Right ventricle myocardium superior (tissue), 1 donor: ENCODE data around the gene CA9. TPM values are rescaled to one million over a fixed set of nuclear protein-coding genes. Genes with fewer than 3 reads are reported as not detected.
"Not testable (repeated sequence)": the region's sequence is repeated elsewhere in the genome, so short reads cannot be mapped to it uniquely, and the experiment has no call there.

ENCODE experiments used
- ATAC-seq: fragments of 200-7000 bp; cut with Tn5 transposase; one replicate; pipeline ENCODE4 v1.9.1; 2020; ENCODE audit warnings: mild to moderate bottlenecking; ENCODE audit not compliant: poor library complexity
- DNase-seq: peaks from one replicate; pipeline ENCODE4 v3.0.0-alpha.2; 2020
- intact Hi-C: fragments of 100-400 bp; cut with DNase I; formaldehyde crosslinking; loops from one replicate; pipeline ENCODE4 v1.11.2; 2022
- long read RNA-seq: library from polyadenylated mRNA; unstranded; transcript quantifications from one replicate; pipeline ENCODE4 v2.0.0, GENCODE V29; 2021
- total RNA-seq: library from RNA; stranded (reverse); fragmentation: NEBNext Ultra II Directional; extraction: Animal tissue kit (Norgen Biotek cat#: 25700); gene quantifications from one replicate; pipeline ENCODE4 v1.2.1, GENCODE V29; 2021
- donor health status: DM: no; HTN: yes; CAD: no; lungs with severe emphysema.

Gene CA9
- total RNA-seq = not detected
- long read RNA-seq = 0 reads

DNA sequence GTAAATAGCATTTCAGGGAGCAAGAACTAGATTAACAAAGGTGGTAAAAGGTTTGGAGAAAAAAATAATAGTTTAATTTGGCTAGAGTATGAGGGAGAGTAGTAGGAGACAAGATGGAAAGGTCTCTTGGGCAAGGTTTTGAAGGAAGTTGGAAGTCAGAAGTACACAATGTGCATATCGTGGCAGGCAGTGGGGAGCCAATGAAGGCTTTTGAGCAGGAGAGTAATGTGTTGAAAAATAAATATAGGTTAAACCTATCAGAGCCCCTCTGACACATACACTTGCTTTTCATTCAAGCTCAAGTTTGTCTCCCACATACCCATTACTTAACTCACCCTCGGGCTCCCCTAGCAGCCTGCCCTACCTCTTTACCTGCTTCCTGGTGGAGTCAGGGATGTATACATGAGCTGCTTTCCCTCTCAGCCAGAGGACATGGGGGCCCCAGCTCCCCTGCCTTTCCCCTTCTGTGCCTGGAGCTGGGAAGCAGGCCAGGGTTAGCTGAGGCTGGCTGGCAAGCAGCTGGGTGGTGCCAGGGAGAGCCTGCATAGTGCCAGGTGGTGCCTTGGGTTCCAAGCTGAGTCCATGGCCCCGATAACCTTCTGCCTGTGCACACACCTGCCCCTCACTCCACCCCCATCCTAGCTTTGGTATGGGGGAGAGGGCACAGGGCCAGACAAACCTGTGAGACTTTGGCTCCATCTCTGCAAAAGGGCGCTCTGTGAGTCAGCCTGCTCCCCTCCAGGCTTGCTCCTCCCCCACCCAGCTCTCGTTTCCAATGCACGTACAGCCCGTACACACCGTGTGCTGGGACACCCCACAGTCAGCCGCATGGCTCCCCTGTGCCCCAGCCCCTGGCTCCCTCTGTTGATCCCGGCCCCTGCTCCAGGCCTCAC, at the start of gene CA9:
Gene CA9, plus strand, starts transcription at position 797 of the 893 bp plus-strand sequence. Its CDS starts 32 bp downstream, at position 829.
- intact Hi-C loops = no loop called here
- ATAC-seq (peak; percentile 84), DNase-seq (peak; percentile 71)

DNA sequence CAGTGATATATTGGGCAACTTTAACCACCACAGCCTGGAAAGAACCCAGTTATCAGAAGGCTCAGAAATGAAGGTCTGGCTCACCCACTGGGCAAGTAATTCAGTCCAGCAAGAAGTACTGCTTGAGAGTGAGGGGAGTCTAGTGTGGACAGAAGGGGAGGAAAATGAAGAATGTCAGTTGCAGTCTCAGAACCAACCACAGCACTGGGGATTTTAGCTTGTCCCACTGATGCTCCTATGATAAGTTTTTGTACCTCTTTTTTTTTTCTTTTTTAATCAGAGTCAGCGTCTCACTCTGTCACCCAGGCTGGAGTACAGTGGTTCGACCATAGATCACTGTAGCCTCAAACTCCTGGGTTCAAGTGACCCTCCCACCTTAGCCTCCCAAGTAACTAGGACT, 46.2 kb upstream of the CA9 start:
- ATAC-seq (no peak), DNase-seq (no peak)
- intact Hi-C loops = no loop called here

DNA sequence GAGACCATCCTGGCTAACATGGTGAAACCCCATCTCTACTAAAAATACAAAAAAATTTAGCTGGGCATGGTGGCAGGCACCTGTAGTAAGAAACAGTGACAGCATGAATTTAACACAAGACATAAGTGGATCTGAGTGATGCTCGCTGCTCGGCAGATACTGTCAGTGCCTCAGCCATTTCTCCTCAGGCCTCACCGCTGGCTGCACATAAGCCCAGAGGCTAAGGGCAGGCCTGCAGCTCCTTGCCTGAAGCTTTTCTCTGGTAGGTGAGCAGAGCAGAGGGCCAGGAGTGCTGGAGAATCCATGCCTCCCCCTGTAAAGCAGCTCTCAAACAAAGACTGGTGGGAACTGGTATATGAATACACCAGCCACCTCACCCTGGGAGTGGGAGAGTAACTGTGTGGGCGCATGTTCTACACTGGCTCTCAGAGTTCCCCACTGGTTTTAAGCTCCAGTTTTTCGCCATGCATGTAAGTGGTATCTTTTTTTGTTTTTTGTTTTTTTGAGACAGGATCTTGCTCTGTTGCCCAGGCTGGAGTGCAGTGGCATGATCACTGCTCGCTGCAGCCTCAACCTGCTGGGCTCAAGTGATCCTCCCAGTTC, 45.2 kb upstream of the CA9 start:
- intact Hi-C loops = no loop called here
- DNase-seq = no peak

DNA sequence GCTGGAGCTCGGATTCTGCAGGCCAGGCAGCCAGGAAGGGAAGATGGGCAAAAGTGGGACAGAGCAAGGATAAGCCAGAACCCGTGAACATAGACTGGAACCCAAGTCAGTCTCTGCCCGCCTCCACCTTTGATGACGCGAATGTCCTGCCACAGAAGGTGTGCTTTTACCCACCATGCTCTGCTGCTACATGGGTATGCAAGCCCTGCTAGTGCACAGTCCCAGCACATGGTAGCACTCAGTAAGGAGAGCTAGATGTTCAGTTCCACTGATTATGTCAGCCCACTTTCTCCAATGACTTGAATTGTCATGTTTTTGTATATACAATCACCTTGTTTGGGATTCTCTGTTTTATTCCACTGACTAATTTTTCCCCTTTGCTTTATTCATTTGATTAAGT, 44.1 kb upstream of the CA9 start:
- DNase-seq (no peak), ATAC-seq (no peak)
- intact Hi-C loops = no loop called here

More for the DNA sequence above, 45.2 kb upstream of the CA9 start:
- no peak for ATAC-seq

DNA sequence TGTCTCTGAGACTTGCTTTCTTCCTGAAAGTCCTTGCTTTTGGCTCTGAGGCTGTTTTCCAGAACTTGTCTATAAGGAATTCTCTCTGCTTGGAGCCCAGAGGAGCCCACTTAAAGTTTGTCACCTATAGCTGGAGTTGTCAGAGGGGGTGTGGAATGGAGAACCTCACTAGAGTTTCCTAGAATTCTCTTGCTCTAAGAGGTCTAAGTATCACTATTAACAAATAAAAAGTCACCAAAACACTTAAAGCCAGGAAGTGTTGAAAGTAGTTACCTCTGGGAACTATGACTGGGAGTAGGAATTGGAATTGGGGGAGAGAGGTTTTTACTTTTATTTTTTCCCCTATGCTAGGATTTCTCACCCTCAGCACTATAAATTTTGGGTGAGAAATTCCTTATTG, 38.0 kb upstream of the CA9 start:
- intact Hi-C loops = no loop called here
- DNase-seq = no peak
- ATAC-seq = no peak

DNA sequence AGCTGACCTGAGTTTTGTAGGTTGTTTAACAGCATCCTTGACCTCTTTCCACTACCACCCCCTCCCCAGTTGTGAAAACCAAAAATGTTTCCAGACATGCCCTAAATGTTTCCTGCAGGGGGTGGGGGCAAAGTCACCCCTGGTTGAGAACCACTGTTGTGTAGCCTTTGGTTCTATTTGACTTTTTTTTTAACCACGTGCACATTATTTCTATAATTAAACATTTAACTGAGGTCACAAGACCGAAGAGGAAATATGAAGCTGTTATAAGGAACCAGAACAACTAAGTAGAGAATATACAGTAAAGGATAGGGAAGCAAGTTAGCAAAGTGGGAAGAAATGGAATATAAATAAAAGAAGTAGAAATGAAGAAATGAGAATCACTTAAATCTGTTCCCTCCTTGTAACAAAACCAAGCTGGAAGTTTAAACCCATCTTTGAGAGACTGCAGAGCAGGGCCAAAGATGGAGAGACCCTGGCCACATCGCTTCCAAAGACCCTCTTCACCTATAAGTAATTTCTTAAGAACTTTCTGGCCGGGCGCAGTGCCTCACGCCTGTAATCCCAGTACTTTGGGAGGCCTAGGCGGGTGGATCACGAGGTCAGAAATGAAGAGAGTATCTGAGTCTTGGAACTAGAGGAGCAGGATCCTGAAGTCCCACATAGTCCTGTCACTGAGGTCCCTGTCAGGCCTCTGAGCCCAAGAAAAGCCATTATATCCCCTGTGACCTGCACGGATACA, 37.4 kb upstream of the CA9 start:
- ATAC-seq (peak; percentile 38), DNase-seq (no peak)
- intact Hi-C loops = no loop called here

DNA sequence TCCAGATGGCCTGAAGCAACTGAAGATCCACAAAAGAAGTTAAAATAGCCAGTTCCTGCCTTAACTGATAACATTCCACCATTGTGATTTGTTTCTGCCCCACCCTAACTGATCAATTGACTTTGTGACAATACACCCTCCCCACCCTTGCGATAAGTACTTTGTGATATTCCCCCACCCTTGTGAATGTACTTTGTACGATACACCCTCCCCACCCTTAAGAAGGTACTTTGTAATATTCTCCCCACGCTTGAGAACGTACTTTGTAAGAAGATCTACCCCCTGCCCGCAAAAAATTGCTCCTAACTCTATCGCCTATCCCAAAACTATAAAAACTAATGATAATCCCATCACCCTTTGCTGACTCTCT, 36.9 kb upstream of the CA9 start:
- ATAC-seq, intact Hi-C loops, DNase-seq: not testable (repeated sequence)

DNA sequence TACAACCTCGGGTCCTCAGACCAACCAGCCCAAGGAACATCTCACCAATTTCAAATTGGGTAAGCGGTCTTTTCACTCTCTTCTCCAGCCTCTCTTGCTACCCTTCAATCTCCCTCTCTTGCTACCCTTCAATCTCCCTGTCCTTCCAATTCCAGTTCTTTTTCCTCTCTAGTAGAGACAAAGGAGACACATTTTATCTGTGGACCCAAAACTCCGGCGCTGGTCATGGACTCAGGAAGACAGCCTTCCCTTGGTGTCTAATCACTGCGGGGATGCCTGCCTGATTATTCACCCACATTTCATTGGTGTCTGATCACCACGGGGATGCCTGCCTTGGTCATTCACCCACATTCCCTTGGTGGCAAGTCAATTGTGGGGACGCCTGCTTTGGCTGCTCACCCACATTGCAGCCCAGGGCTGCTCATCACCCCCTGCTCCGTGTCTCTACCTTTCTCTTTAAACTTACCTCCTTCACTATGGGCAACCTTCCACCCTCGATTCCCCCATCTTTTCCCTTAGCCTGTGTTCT, 36.2 kb upstream of the CA9 start:
- ATAC-seq, intact Hi-C loops, DNase-seq: not testable (repeated sequence)

DNA sequence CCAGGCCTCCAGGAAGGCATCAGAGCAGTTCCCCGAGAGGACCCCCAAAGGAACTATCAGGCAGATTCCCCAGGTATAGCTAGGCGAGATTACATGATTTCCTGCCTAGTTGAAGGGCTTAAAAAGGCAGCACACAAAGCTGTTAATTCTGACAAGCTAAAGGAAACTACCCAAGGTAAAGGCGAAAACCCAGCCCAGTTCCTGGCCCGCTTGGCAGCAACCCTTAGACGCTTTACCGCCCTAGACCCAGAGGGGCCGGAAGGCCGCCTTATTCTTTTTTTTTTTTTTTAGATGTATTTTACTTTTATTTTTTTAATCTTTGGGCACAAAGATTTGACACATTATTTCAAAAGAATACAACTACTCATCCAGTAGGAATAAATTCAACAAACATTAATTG, 35.0 kb upstream of the CA9 start:
- DNase-seq, intact Hi-C loops, ATAC-seq: not testable (repeated sequence)

DNA sequence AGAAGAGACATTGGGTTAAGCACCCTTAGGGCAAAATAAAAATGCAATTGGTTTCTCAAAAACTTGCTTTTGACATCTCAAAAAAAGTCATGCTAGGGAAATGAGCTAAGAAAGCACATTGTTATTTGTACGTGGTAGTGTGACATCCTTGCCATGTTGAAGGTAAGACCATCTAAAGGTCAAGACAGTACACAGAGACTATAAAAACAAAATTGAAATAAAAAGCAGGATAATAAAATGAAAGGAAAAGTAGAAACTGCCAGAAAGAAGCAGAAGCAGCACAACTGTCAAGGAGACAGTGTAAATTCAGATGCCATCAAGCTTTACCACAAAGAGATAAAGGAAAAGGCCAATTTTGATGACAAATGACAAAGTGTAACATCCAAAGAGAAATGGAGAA, 34.5 kb upstream of the CA9 start:
- intact Hi-C loops, DNase-seq, ATAC-seq: not testable (repeated sequence)

DNA sequence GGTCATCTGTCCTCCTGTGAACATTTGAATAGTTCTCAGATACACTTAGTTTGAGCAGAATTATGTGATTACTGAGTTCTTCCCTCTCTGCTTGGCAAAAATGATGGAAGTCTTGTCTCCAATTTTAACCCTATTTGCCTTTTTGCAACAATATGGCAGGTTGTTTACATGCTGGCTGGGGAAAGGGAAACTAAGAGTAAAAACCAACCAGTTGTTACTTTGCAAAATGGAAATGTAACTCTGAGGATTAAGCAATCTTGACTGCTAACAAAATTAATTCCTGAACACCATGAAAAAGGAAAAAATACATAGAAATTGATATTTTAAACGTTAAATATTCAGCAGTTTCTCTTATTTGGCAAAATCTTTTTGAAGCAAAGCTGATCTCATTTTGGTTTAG, 34.1 kb upstream of the CA9 start:
- intact Hi-C loops = loop anchor here (10.0 kb wide), 1 partner anchor 245 kb away; no protein-coding TSS in a partner anchor
- no peak for DNase-seq
- ATAC-seq = no peak

DNA sequence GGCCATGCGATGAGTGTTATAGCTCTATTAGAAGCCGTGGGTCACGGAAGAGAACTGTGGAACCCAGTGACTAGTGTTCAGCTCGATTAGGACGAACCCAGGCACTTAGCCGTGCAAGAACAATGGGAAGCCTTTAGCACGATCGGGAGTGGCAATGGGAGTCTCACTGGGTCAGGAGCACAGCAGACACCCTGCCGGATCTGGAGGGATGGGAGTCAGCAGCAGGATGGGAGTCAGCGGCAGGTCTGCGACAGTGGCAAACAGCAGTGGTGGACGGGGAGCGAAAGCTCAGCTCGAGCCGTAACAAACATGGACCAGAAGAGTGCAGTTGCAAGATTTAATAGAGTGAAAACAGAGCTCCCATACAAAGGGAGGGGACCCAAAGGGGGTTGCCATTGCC, 33.3 kb upstream of the CA9 start:
- intact Hi-C loops = loop anchor here (10.0 kb wide), 1 partner anchor 244 kb away; no protein-coding TSS in a partner anchor
- not testable (repeated sequence) for DNase-seq

DNA sequence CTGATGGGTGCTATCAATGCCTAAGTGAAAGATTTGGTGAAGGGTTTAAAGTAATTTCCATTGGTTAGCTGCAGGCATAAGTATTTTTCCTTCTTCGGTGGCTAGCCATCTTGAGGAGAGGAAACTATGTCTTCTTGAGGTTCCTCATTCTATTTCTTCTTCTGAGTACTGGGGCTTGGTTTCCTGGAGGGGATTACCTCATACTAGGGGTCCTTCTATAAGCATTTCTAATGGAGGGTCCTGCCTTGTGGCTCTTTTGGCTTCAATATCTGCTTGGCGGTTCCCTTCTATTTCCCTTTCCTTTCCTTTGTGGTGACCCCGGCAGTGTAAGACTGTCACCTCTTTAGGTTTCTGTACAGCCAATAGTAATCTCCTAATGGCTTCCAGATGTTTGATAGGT, 32.2 kb upstream of the CA9 start:
- not testable (repeated sequence) for DNase-seq, ATAC-seq
- intact Hi-C loops = loop anchor here (10.0 kb wide), 1 partner anchor 243 kb away; no protein-coding TSS in a partner anchor

More for the DNA sequence above, 33.3 kb upstream of the CA9 start:
- ATAC-seq = not testable (repeated sequence)

DNA sequence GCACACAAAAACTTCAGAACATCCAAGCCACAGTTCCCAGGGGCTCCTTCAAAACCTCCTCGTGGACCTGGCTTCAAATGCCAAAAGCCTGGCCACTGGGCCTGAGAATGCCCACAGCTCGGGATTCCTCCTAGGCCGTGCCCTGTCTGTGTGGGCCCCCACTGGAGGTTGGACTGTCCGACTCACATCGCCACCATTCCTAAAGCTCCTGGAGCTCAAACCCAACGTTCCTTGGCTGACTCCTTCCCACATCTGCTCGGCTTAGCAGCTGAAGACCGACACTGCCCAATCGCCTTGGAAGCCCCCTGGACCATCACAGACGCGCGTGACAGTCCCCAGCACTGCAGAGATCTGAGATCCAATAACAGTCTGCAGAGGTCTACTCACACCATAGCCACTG, 30.7 kb upstream of the CA9 start:
- intact Hi-C loops = loop anchor here (10.0 kb wide), 1 partner anchor 242 kb away; no protein-coding TSS in a partner anchor
- no peak for DNase-seq

DNA sequence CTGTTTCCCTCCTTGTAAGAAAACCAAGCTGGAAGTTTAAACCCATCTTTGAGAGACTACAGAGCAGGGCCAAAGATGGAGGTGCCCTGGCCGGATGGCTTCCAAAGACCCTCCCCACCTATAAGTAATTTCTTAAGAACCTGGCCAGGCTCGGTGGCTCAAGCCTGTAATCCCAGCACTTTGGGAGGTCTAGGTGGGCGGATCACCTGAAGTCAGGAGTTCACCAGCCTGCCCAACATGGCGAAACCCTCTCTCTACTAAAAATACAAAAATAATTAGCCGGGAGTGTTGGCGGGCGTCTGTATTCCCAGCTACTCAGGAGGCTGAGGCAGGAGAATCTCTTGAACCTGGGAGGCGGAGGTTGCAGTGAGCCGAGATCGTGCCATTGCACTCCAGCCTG, 28.0 kb upstream of the CA9 start:
- not testable (repeated sequence) for ATAC-seq
- intact Hi-C loops = loop anchor here (10.0 kb wide), 1 partner anchor 239 kb away; no protein-coding TSS in a partner anchor

More for the DNA sequence above, 30.7 kb upstream of the CA9 start:
- no peak for ATAC-seq

DNA sequence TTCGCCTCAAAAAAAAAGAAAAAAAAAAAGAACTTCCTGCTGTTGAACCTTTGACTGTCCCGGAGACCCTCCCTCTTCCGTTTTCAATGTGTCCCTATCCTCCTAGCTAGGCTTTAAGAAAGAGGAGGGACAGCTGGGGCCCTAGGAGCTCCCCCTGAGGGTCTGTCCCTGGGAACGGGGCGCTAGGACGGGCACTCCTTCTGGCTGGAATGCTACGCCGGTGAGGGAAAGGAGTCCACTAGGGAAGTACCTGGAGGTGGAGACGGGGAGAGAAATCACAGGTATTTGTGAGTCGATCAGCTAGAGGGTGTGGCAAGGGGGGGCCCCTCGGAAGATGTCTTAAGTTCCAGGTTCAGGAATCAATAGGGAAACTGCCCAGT, 27.6 kb upstream of the CA9 start:
- ATAC-seq (peak; percentile 48), DNase-seq (no peak)
- intact Hi-C loops = loop anchor here (10.0 kb wide), 1 partner anchor 239 kb away; no protein-coding TSS in a partner anchor

More for the DNA sequence above, 28.0 kb upstream of the CA9 start:
- not testable (repeated sequence) for DNase-seq

DNA sequence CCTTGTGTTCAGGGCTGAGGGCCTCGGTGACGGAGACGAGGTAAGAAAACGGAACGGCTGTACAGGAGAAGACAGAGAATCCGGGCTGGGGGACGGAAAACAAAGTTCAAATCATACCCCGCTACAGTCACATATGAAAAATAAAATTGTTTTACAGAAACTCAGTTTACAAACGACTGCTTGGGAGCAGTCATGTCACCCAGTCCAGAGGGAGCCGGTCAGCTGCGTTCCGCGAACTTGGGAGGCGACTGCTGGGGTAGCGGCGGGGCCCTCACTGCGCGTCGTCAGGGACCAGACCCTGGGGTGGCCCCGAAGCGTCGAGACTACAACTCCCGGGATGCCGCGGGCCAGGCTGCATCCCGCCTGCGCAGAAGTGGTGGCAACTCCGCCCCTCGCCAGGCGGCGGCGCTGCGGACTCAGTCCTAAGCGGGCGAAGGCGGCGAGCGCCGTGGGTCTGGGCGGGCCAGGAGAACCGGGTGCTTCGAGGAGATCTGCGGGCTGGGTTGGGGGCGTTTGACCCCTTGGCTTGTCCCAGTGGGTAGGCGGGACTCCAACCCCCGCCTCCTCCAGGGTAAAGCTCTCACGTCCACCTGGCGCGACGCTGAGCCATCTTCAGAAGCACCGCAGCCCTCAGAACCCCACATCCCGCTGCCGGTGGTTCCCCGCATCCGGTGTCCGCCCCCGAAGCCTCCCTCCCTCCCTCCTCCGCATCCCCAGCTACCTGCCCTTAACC, 27.0 kb upstream of the CA9 start:
- ATAC-seq (peak; percentile 98), DNase-seq (peak; percentile 97)
- intact Hi-C loops = loop anchor here (10.0 kb wide), 1 partner anchor 238 kb away; no protein-coding TSS in a partner anchor
